ENCODE data around the gene CHADL.

The CHADL gene

DNA sequence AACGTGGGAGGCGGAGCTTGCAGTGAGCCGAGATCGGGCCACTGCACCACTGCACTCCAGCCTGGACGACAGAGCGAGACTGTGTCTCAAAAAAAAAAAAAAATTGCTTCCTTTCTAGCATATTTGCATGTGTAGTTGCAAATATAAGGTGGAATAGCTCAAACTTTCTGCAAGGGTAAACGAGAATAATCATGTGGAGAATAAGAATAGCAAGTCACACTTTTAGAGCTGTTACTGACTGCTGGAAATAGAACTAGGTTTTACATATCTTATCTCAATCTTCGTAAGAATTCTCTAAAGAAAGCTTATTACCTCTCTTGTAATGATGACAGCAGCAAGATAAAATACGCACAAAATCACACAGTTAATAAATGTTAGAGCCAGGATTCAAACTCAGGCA, 34.0 kb downstream of the CHADL start:
- TF ChIP-seq, protein P1, sequence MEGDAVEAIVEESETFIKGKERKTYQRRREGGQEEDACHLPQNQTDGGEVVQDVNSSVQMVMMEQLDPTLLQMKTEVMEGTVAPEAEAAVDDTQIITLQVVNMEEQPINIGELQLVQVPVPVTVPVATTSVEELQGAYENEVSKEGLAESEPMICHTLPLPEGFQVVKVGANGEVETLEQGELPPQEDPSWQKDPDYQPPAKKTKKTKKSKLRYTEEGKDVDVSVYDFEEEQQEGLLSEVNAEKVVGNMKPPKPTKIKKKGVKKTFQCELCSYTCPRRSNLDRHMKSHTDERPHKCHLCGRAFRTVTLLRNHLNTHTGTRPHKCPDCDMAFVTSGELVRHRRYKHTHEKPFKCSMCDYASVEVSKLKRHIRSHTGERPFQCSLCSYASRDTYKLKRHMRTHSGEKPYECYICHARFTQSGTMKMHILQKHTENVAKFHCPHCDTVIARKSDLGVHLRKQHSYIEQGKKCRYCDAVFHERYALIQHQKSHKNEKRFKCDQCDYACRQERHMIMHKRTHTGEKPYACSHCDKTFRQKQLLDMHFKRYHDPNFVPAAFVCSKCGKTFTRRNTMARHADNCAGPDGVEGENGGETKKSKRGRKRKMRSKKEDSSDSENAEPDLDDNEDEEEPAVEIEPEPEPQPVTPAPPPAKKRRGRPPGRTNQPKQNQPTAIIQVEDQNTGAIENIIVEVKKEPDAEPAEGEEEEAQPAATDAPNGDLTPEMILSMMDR (IDR thresholded peaks at IDR 0.05; ENCODE audit: borderline replicate concordance, control extremely low read depth, extremely low read depth, insufficient read depth, missing control alignments): no peak
- in situ Hi-C loops (cut with MboI; ENCODE audit: low sequenced_read_pairs, unreplicated experiment): no loop called here
- no peak for DNase-seq (ENCODE audit: low spot score)

- DNase-seq (ENCODE audit: low spot score): peak; percentile 99
- in situ Hi-C loops (cut with MboI; ENCODE audit: low sequenced_read_pairs, unreplicated experiment): no loop called here
- TF ChIP-seq, protein P1 (IDR thresholded peaks at IDR 0.05; ENCODE audit: borderline replicate concordance, control extremely low read depth, extremely low read depth, insufficient read depth, missing control alignments): no peak
These were observed 35.5 kb downstream of the CHADL start, which contains the start of gene L3MBTL2 for GRCh38 chr22:41204992-41205900. L3MBTL2 (plus strand) TSS chr22:41205312; CDS start chr22:41205363, 51 bp downstream.

GRCh38 chr22:41204066-41204465, 36.7 kb downstream of the CHADL start:
- no peak for DNase-seq (ENCODE audit: low spot score)
- in situ Hi-C loops (cut with MboI; ENCODE audit: low sequenced_read_pairs, unreplicated experiment): no loop called here
- TF ChIP-seq, protein P1 (IDR thresholded peaks at IDR 0.05; ENCODE audit: borderline replicate concordance, control extremely low read depth, extremely low read depth, insufficient read depth, missing control alignments): no peak

- in situ Hi-C loops (cut with MboI; ENCODE audit: low sequenced_read_pairs, unreplicated experiment): no loop called here
- no peak for DNase-seq (ENCODE audit: low spot score)
- TF ChIP-seq, protein P1 (IDR thresholded peaks at IDR 0.05; ENCODE audit: borderline replicate concordance, control extremely low read depth, extremely low read depth, insufficient read depth, missing control alignments): no peak
These were observed 37.6 kb downstream of the CHADL start for GRCh38 chr22:41203118-41203517.

- in situ Hi-C loops (cut with MboI; ENCODE audit: low sequenced_read_pairs, unreplicated experiment): no loop called here
- TF ChIP-seq, protein P1 (IDR thresholded peaks at IDR 0.05; ENCODE audit: borderline replicate concordance, control extremely low read depth, extremely low read depth, insufficient read depth, missing control alignments): no peak
- no peak for DNase-seq (ENCODE audit: low spot score)
These were observed 39.6 kb downstream of the CHADL start for GRCh38 chr22:41201141-41201540.

GRCh38 chr22:41198027-41198580, 42.6 kb downstream of the CHADL start:
- TF ChIP-seq, protein P1 (IDR thresholded peaks at IDR 0.05; ENCODE audit: borderline replicate concordance, control extremely low read depth, extremely low read depth, insufficient read depth, missing control alignments): no peak

More at GRCh38 chr22:41198027-41198580, 42.6 kb downstream of the CHADL start:
- no peak for DNase-seq (ENCODE audit: low spot score)
- in situ Hi-C loops (cut with MboI; ENCODE audit: low sequenced_read_pairs, unreplicated experiment): no loop called here

Data from GM13976 (cell line).